HEK293T (cell line): ENCODE data around the gene KIF16B.

Source experiments
- FOXM1 ChIP-seq: fragments of 450-650 bp; IDR thresholded peaks from 2 replicates; pipeline ENCODE4 v1.6.1; 2017; ENCODE audit warnings: mild to moderate bottlenecking, borderline replicate concordance
- HDGF ChIP-seq: fragments of 450-650 bp; IDR thresholded peaks from 2 replicates; pipeline ENCODE4 v1.6.1; 2017; ENCODE audit warnings: antibody characterized with exemption, borderline replicate concordance
- SP1 ChIP-seq: fragments of 450-650 bp; IDR thresholded peaks from 2 replicates; pipeline ENCODE4 v1.6.1; 2017

DNA sequence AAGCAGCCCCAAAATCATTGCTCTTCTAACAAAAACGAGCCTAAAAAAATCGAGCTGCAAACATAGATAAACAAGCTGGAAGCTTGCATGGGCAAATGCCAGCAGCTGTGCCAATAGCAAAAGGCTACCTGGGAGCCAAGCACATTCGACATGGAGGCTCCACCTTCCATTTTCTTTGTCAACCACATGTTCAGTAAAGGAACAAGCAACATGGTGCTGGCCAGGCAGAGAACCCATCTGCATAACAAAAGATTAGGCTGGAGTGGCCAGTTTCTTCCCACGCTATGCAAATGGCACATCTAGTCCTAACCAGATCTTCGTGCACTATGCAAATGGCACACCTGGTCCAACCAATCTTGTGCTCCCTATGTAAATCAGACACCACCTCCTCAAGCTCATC lies 110.5 kb downstream of the KIF16B start:
- TF ChIP-seq FOXM1 (no peak), HDGF (no peak), SP1 (no peak)
